ENCODE results near the gene NECTIN1.

NECTIN1 gene

DNA sequence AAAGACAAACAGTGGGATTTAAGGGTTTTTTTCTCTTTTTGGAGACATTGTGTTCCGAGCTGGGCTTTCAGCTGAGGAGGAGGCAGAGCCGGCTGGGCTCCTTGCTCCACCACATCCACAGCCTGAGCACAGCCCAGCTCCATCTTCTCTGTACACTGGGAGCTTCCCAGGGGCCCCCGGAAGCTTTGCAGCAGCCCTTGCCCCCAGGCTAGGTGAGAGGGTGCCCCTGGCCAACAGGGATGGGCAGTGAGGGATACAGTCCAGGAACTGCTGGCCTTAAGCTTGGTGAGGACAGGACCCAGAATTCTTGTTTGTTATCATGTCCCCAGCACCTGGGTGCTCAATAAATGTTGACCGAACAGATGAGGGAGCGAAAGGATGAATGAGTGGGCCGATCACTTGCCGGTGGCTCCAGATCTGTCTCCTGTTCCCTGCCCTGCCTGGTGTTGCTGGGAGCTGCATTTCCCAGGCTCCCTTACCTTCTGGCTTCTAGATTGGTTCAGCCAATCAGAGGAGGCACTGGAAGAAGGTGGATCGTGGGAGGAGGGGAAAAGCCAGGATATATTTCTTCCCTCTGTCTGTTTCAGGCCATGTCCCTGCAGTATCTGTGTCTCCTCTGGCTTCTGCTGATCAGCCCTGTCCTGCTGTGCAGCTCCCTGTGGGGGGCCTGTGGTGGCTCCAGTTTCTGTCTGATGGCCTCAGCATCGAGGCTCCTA, 26.5 kb upstream of the NECTIN1 start:
- no peak for DNase-seq (ENCODE audit: low read depth in 2 of 2)

- DNase-seq (ENCODE audit: low read depth in 2 of 2), result no peak
Measured at GRCh38 chr11:119754656-119755355, 25.8 kb upstream of the NECTIN1 start.

- DNase-seq (ENCODE audit: low read depth in 2 of 2), result no peak
Measured at GRCh38 chr11:119754199-119754598, 25.2 kb upstream of the NECTIN1 start.

GRCh38 chr11:119752946-119753345, 23.9 kb upstream of the NECTIN1 start:
- no peak for DNase-seq (ENCODE audit: low read depth in 2 of 2)

GRCh38 chr11:119752345-119752871, 23.4 kb upstream of the NECTIN1 start:
- DNase-seq (ENCODE audit: low read depth in 2 of 2), result no peak

DNA sequence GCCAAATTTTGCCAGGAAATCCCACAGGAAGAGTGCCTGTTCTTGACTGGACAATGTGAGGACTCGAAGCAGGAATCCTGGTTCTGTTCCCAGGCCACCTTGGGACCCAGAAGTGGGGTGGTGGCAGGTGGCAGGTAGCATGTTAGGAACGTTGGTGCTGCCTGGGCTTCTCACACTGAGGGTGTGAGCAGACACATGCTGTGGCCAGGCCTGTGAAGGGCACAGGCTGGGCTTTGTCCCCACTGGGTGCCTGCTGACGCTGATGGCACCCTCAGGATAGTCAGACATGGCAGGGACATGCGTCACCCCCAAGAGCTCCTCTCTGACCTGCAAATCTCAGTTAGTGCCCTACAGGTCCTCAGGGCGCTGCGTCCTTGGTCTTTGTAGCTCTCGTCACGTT, 21.1 kb upstream of the NECTIN1 start:
- DNase-seq (ENCODE audit: low read depth in 2 of 2), result no peak

GRCh38 chr11:119749006-119749565, 20.1 kb upstream of the NECTIN1 start:
- no peak for DNase-seq (ENCODE audit: low read depth in 2 of 2)

DNA sequence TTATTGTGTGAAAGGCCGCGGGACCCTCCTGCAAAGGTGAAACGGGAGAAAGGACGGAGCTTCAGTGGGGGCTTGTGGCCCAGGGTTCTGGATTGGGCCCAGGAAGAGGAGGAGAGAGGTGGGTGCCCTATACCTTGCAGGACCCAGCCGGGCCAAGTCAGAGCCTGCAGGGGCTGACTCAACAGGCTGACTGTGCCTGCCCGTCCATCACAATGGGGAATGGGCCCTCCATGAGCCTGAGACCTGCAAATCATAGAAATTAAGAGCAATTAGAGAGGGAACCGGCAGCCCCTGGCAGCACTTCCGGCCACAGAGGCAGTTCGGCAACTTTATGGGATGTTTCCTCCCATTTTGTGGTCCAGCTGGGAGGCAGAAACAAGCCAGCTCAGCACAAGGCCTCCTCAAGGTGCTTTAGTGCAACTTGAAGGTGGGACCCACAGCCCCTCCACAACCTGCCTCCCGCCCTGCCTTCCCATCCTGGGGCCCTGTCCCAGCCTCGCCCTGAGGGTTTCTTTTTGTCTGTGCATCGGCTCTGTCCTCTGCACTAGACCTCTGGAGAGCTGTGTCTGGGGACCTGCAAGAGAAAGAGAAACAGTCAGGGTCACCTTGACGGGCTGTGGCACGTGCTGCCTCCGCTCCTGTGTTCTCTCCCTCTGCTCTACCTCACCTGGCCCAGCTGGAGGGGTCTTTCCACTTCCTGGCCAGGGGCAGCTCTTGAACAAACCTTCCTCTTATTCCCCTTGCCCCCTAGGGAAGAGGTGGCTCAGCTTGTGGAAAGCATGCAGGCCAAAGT, 19.1 kb upstream of the NECTIN1 start:
- DNase-seq (ENCODE audit: low read depth in 2 of 2), result no peak

GRCh38 chr11:119745776-119746535, 17.0 kb upstream of the NECTIN1 start:
- no peak for DNase-seq (ENCODE audit: low read depth in 2 of 2)

DNA sequence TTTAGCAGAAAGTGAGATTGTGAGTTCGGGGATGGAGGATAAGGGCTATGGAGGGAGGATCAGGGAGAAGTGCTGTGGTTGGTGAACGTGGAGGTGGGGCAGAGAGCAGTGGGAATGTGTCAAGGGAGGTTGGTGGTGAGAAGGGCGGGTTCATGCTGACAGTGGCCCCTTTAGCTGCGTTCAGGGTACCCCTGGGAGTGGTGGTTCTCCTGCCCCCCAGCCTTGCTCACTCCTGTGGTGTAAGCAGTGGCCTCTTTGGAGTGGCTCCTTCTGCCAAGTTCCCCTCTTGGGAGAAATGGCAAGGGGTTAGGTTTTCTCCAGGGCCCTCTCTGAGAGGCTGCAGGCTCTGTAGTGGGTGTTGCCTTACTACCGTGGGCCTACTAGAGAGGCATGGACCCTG, 16.1 kb upstream of the NECTIN1 start:
- no peak for DNase-seq (ENCODE audit: low read depth in 2 of 2)

DNA sequence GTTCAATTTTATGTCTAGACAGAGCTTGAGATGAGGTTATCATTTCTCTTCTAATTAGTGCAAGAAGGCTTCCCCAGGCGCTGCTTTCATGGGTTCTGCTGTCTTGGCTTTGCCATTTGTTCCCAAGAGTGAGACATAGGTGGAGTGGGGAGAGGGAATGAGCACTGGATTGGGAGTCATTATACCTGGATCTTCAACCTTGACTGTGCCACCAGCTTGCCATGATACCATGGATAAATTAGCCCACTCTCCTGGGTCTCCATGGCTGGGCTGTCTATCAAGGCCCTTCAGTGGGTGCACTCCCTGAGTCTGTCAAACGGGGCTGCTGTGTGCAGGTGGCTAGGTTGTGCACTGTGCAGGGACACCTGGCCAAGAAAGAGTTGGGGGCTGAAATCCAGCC, 15.6 kb upstream of the NECTIN1 start:
- no peak for DNase-seq (ENCODE audit: low read depth in 2 of 2)

GRCh38 chr11:119743006-119743405, 14.0 kb upstream of the NECTIN1 start:
- no peak for DNase-seq (ENCODE audit: low read depth in 2 of 2)

DNA sequence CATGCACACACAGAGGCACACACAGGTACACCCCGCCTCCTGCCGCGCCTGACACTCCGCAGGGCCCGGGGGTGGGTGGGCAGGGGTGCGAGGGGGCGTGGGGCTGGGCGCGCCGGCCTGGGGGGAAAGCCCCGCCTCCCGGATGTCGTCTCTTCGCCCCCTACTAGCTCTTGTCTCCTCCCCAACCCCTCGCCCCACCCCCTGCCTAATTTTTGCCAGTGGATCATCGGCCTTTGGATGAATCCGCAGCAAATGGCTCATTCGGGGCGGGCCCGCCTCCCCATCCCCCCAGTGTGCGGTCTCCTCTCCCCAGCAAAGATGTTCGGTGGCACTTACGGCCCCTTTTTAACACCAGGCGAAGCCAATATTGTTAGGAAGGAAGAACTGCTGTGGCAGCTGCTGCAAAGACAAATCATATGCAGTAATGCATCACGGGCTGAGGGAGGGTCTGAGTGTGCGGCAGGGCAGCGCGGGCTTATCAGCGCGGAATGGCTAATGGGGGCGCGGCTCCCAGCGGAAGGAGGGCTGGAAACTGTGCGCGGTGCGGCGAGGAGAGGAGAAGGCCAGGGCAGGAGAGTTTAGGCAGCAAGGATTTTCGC, 13.4 kb upstream of the NECTIN1 start:
- no peak for DNase-seq (ENCODE audit: low read depth in 2 of 2)

DNA sequence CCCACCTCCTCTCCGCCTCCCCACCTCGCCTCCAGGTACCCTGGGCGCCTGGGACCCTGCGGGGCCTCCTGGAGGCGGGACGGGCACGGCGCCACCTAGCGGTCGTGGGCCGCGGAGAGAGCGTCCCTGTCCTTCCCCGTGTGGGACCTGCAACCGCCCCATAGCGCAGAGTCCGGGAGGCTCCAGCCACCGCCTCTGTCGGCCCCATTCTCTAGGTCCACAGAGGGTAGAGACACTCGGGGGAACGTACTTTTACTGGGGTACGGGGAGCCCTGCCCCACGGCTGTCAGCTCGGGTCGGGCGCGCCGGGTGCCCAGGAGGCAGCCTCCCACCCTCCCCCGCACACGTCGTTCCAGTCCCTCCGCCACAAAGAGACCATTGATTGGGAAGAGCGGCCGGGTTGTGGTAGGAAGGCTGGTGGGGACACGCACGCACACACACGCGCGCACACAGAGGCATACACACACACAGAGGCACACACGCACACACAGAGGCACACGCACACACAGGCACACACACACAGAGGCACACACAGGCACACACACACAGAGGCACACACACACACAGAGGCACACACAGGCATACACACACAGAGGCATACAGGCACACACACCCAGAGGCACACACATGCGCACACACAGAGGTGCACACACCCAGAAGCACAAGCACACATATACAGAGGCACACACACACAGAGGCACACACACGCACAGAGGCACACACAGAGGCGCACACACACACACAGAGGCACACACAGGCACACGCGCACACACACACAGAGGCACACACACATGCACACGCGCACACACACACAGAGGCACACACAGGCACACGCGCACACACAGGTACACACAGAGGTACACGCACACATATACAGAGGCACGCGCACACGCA, 12.6 kb upstream of the NECTIN1 start:
- peak in 1 of 2 experiments; percentile 52 for DNase-seq (ENCODE audit: low read depth in 2 of 2)

GRCh38 chr11:119739975-119740374, 11.0 kb upstream of the NECTIN1 start:
- DNase-seq (ENCODE audit: low read depth in 2 of 2), result no peak

GRCh38 chr11:119739021-119739703, 10.2 kb upstream of the NECTIN1 start:
- no peak for DNase-seq (ENCODE audit: low read depth in 2 of 2)

GRCh38 chr11:119738059-119738439, 9.0 kb upstream of the NECTIN1 start:
- no peak for DNase-seq (ENCODE audit: low read depth in 2 of 2)

DNA sequence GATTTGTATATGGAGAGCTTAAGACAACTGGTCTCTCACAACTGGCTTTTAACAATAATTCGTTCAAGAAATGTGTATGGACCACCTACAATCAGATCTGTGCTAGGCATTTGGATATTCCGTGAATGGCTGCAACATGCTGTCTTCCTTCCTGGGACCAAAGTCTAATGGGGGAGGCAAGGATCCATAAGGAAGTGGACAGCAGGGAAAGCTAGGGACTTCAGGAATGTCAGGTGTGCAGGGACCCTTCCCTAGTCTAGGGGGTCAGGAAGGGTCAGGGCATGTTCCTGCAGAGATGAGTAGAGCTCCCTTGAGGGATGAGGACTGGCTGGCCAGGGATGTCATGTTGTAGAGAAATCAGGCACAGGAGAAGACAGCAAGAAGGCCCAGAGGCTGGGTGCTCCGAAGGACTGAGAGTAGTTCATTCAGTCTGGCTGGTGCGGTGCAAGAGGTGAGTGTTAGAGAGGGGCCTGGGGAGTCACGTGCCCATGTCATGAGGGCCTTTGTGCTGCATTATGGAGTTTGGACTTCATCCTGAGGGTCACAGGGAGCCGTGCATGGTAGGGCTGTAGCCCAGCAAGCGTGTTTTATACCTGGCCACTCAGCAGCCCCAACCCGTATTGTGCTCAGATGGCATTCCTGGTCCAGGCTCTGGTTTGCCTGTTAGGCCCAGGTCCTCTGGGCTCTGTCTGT, 8.5 kb upstream of the NECTIN1 start:
- DNase-seq (ENCODE audit: low read depth in 2 of 2), result no peak

- no peak for DNase-seq (ENCODE audit: low read depth in 2 of 2)
Measured at GRCh38 chr11:119734788-119735187, 5.8 kb upstream of the NECTIN1 start.

All from stimulated activated CD4-positive, alpha-beta T cell treated with anti-CD3 and anti-CD28 coated beads, Interleukin-12 subunit alpha, Interleukin-12 subunit beta, amount 100 ng/mL, for 24 hours (primary cell).